Endodermal cell (in vitro differentiated cells): ENCODE results near the gene RERE. TPM values are rescaled to one million over a fixed set of nuclear protein-coding genes. Genes with fewer than 3 reads are reported as not detected.

Experiments
- DNase-seq: peaks from one replicate; pipeline ENCODE4 v3.0.0-alpha.2; 2017
- H3K27ac ChIP-seq: 2 replicates; pipeline ENCODE4 v1.5.1; 2013; ENCODE audit warnings: mild to moderate bottlenecking, low read depth, low read length, moderate library complexity
- H3K27me3 ChIP-seq: 2 replicates; pipeline ENCODE4 v1.6.1; 2013; ENCODE audit warnings: mild to moderate bottlenecking, low read length, moderate library complexity; ENCODE audit not compliant: insufficient read depth, control insufficient read depth, poor library complexity, severe bottlenecking
- H3K36me3 ChIP-seq: 2 replicates; pipeline ENCODE4 v1.7.0; 2013; ENCODE audit warnings: mild to moderate bottlenecking, low read length, moderate library complexity; ENCODE audit not compliant: control insufficient read depth, insufficient read depth
- H3K4me1 ChIP-seq: one replicate; pipeline ENCODE4 v1.7.0; 2013; ENCODE audit warnings: low read length; ENCODE audit not compliant: control insufficient read depth, insufficient read depth
- H3K4me3 ChIP-seq: 2 replicates; pipeline ENCODE4 v1.5.1; 2013; ENCODE audit warnings: mild to moderate bottlenecking, low read length, moderate library complexity
- H3K9ac ChIP-seq: 2 replicates; pipeline ENCODE4 v1.6.1; 2013; ENCODE audit warnings: mild to moderate bottlenecking, low read length, moderate library complexity; ENCODE audit not compliant: poor library complexity, severe bottlenecking; ENCODE audit errors: extremely low read depth
- H3K9me3 ChIP-seq: 2 replicates; pipeline ENCODE4 v1.6.1; 2013; ENCODE audit warnings: mild to moderate bottlenecking, low read length, moderate library complexity; ENCODE audit not compliant: control insufficient read depth
- H3K27ac Mint-ChIP-seq: 2 replicates; pipeline ENCODE4 v1.8.0; 2020; ENCODE audit warnings: mixed read lengths
- H3K27me3 Mint-ChIP-seq: 2 replicates; pipeline ENCODE4 v1.8.0; 2021; ENCODE audit warnings: mild to moderate bottlenecking, mixed read lengths; ENCODE audit not compliant: insufficient read depth
- H3K36me3 Mint-ChIP-seq: 2 replicates; pipeline ENCODE4 v1.8.0; 2020; ENCODE audit warnings: low read depth, mixed read lengths
- H3K4me1 Mint-ChIP-seq: 2 replicates; pipeline ENCODE4 v1.8.0; 2020; ENCODE audit warnings: mixed read lengths
- H3K4me3 Mint-ChIP-seq: 2 replicates; pipeline ENCODE4 v1.8.0; 2020; ENCODE audit warnings: mild to moderate bottlenecking, moderate library complexity, mixed read lengths
- H3K9me3 Mint-ChIP-seq: 2 replicates; pipeline ENCODE4 v1.8.0; 2020; ENCODE audit warnings: mild to moderate bottlenecking, mixed read lengths
- WGBS, 2 experiments: methylation state at CpG; one replicate each; pipeline versions ENCODE4 v1.1.5 to v1.1.7; 2013; ENCODE audit warnings: missing lambda C conversion rate in 2 of 2, mixed read lengths in 1 of 2; ENCODE audit not compliant: insufficient coverage in 1 of 2, insufficient read length in 1 of 2; 5-methylcytosine and 5-hydroxymethylcytosine counted together
- total RNA-seq, 2 donors: library from RNA; stranded (reverse); fragmentation: NEBNext Ultra II Directional in 1 of 2; extraction: Animal tissue kit (Norgen Biotek cat#: 25700) in 1 of 2; gene quantifications; 2 replicates in 1 of 2; 3 replicates in 1 of 2; pipeline ENCODE4 v1.2.1, GENCODE V29; 2021
- TF ChIP-seq, protein P1 (sequence below): fragments of 200-600 bp; sonication (generic); conservative IDR thresholded peaks from 2 replicates; pipeline ENCODE4 v1.5.0; 2021; ENCODE audit warnings: antibody characterized with exemption, mild to moderate bottlenecking

The RERE gene
- total RNA-seq, 2 donors from 2014 or later: 159 to 179 TPM

DNA sequence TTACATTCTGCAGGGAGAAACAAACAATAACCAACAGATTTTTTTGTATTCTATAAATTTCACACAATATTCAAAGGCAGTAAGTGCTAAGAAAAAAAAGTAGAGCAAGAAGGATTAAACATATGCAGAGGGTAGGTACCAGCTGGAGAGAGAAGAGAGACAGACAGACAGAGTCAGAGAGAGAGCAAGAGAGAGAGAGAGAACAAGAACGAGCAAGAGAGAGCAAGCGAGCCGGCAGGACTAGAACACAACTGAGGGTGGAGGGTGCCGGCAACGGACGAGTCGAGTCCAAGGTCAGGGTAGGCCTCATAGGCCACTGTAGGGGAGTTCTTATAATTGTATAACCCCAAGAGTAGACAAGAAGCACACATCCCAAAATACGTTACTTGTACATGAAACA lies 97.1 kb downstream of the RERE start:
- peaks cover 5% of the 10 kb centered on the region for H3K36me3 Mint-ChIP-seq
- Histone ChIP-seq H3K27ac (no peak overlapping the region), H3K9me3 (no peaks in the 10 kb centered on the region), H3K36me3 (no peaks in the 10 kb centered on the region), H3K9ac (no peak overlapping the region), H3K4me1 (peaks cover 9% of the 10 kb centered on the region), H3K27me3 (no peaks in the 10 kb centered on the region), H3K4me3 (no peak overlapping the region)
- H3K4me3 Mint-ChIP-seq: no peak overlapping the region
- TF ChIP-seq, protein P1, sequence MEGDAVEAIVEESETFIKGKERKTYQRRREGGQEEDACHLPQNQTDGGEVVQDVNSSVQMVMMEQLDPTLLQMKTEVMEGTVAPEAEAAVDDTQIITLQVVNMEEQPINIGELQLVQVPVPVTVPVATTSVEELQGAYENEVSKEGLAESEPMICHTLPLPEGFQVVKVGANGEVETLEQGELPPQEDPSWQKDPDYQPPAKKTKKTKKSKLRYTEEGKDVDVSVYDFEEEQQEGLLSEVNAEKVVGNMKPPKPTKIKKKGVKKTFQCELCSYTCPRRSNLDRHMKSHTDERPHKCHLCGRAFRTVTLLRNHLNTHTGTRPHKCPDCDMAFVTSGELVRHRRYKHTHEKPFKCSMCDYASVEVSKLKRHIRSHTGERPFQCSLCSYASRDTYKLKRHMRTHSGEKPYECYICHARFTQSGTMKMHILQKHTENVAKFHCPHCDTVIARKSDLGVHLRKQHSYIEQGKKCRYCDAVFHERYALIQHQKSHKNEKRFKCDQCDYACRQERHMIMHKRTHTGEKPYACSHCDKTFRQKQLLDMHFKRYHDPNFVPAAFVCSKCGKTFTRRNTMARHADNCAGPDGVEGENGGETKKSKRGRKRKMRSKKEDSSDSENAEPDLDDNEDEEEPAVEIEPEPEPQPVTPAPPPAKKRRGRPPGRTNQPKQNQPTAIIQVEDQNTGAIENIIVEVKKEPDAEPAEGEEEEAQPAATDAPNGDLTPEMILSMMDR: no peak
- DNase-seq: no peak
- no peaks in the 10 kb centered on the region for H3K27me3 Mint-ChIP-seq
- peak overlapping the region; percentile 61 for H3K27ac Mint-ChIP-seq
- 93 to 94% methylated on average over 6 to 8 of the region's 8 CpGs for WGBS, 2 experiments
- peaks cover 28% of the 10 kb centered on the region for H3K4me1 Mint-ChIP-seq
- no peaks in the 10 kb centered on the region for H3K9me3 Mint-ChIP-seq

DNA sequence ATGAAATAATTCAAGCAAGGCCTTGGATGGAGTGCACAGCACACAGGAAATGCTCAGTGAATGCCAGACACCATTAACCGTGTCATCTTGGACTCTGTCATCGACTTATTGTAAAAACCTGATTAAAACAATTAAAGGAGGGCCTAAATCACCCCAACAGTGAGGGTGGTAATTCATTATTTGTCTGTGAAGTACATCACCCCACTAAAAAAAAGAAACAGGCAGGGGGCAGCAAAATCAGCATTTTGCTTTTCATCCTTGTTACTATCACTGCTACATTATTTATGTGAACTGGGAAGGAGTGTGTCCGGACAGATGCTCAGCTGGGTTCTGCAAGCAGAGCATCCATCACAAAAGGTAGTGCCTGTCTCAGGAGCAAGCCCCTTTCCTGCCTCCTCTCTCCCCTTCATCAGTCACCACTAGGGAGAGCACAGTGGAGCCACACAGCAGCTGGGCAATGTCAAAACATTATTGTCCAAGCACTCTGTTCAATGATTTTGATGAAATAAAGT lies 98.5 kb downstream of the RERE start:
- Mint-ChIP-seq H3K27me3 (no peaks in the 10 kb centered on the region), H3K36me3 (peaks cover 9% of the 10 kb centered on the region), H3K4me1 (peaks cover 33% of the 10 kb centered on the region), H3K4me3 (no peak overlapping the region), H3K9me3 (no peaks in the 10 kb centered on the region), H3K27ac (no peak overlapping the region)
- Histone ChIP-seq H3K9me3 (no peaks in the 10 kb centered on the region), H3K36me3 (no peaks in the 10 kb centered on the region), H3K4me1 (peaks cover 9% of the 10 kb centered on the region), H3K27me3 (no peaks in the 10 kb centered on the region), H3K4me3 (no peak overlapping the region), H3K9ac (no peak overlapping the region), H3K27ac (peak overlapping the region; percentile 50)
- WGBS, 2 experiments: 77 to 84% methylated on average over 3 of the region's 3 CpGs
- peak; percentile 62 for DNase-seq
- TF ChIP-seq, protein P1: peak; percentile 56

DNA sequence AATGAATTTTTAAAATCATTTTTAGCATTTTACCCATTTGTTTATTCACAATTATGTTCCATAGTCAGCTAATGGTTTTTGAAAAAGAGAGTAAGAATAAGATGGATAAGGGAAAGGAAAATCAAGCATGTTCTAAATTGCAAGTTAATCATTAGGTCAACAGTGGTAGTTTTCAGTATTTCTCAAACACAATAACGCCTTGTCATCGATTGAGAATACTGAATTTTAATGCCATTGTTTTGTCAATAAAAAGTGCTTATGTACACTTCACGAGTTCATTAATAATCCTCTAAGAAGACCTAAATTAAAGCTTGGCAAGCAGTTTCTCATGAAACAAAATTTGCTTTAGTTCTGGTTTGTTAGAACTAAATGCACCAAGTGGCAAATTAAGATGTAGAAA lies 100.3 kb downstream of the RERE start:
- no peaks in the 10 kb centered on the region for H3K27me3 ChIP-seq
- Mint-ChIP-seq H3K4me3 (no peak overlapping the region), H3K4me1 (peaks cover 29% of the 10 kb centered on the region), H3K27ac (no peak overlapping the region), H3K9me3 (no peaks in the 10 kb centered on the region), H3K27me3 (no peaks in the 10 kb centered on the region), H3K36me3 (peaks cover 9% of the 10 kb centered on the region)
- H3K36me3 ChIP-seq: no peaks in the 10 kb centered on the region
- H3K4me1 ChIP-seq: peaks cover 9% of the 10 kb centered on the region
- WGBS, 2 experiments: 93 to 100% methylated on average over 3 of the region's 3 CpGs
- H3K9me3 ChIP-seq: no peaks in the 10 kb centered on the region
- no peak overlapping the region for H3K4me3 ChIP-seq
- no peak for DNase-seq
- no peak overlapping the region for H3K9ac ChIP-seq
- H3K27ac ChIP-seq: no peak overlapping the region
- TF ChIP-seq, protein P1: no peak
